Measurements from ENCODE around the gene TAS2R14. TPM values are rescaled to one million over a fixed set of nuclear protein-coding genes. Genes with fewer than 3 reads are reported as not detected.

TAS2R14 gene
- total RNA-seq, 4 donors from 2014 or later: 2.0 to 6.3 (median 5.8) TPM

GRCh38 chr12:10967409-10967808, 28.3 kb upstream of the TAS2R14 start:
- WGBS, 2 donors: 41 to 42% methylated on average over 2 of the region's 2 CpGs
- H3K4me3 ChIP-seq: no peak overlapping the region
- no peaks in the 10 kb centered on the region for H3K36me3 ChIP-seq
- H3K4me1 ChIP-seq: peaks cover 0 to 16% (median 0%) of the 10 kb centered on the region in 4 donors
- H3K27ac ChIP-seq: no peak overlapping the region
- H3K9me3 ChIP-seq: no peaks in the 10 kb centered on the region
- TF ChIP-seq CTCF (IDR thresholded peaks at IDR 0.05) (no peak), EP300 (IDR thresholded peaks at IDR 0.05) (no peak), POLR2A (IDR thresholded peaks at IDR 0.05) (no peak)
- H3K27me3 ChIP-seq: no peaks in the 10 kb centered on the region
- no peak for DNase-seq (ENCODE audit: low spot score in 2 of 2)

GRCh38 chr12:10966314-10966713, 27.3 kb upstream of the TAS2R14 start:
- TF ChIP-seq EP300 (IDR thresholded peaks at IDR 0.05) (no peak), POLR2A (IDR thresholded peaks at IDR 0.05) (no peak), CTCF (IDR thresholded peaks at IDR 0.05) (no peak)
- Histone ChIP-seq H3K27me3 (no peaks in the 10 kb centered on the region), H3K27ac (no peak overlapping the region), H3K4me1 (peaks cover 0 to 16% (median 0%) of the 10 kb centered on the region in 4 donors), H3K4me3 (no peak overlapping the region), H3K9me3 (no peaks in the 10 kb centered on the region), H3K36me3 (no peaks in the 10 kb centered on the region)
- no peak for DNase-seq (ENCODE audit: low spot score in 2 of 2)

- 83 to 96% methylated on average over 1 of the region's 1 CpG for WGBS, 2 donors
- Histone ChIP-seq H3K27me3 (no peaks in the 10 kb centered on the region), H3K36me3 (no peaks in the 10 kb centered on the region), H3K4me3 (no peak overlapping the region), H3K4me1 (peaks cover 0 to 16% (median 0%) of the 10 kb centered on the region in 4 donors), H3K27ac (no peak overlapping the region), H3K9me3 (no peaks in the 10 kb centered on the region)
- no peak for DNase-seq (ENCODE audit: low spot score in 2 of 2)
- no peak for TF ChIP-seq CTCF (IDR thresholded peaks at IDR 0.05)
- TF ChIP-seq EP300 (IDR thresholded peaks at IDR 0.05): no peak
- no peak for TF ChIP-seq POLR2A (IDR thresholded peaks at IDR 0.05)
Measured at GRCh38 chr12:10965476-10965875, 26.4 kb upstream of the TAS2R14 start.

GRCh38 chr12:10960211-10960610, 21.1 kb upstream of the TAS2R14 start:
- no peak overlapping the region for H3K27ac ChIP-seq
- no peaks in the 10 kb centered on the region for H3K27me3 ChIP-seq
- no peak for DNase-seq (ENCODE audit: low spot score in 2 of 2)
- peaks cover 0 to 21% (median 6%) of the 10 kb centered on the region in 4 donors for H3K9me3 ChIP-seq
- H3K4me3 ChIP-seq: no peak overlapping the region
- WGBS, 2 donors: 73 to 74% methylated on average over 4 of the region's 4 CpGs
- H3K4me1 ChIP-seq: no peaks in the 10 kb centered on the region
- H3K36me3 ChIP-seq: no peaks in the 10 kb centered on the region
- TF ChIP-seq EP300 (IDR thresholded peaks at IDR 0.05) (no peak), POLR2A (IDR thresholded peaks at IDR 0.05) (no peak), CTCF (IDR thresholded peaks at IDR 0.05) (no peak)

- Histone ChIP-seq H3K27ac (no peak overlapping the region), H3K9me3 (peaks cover 0 to 25% (median 7%) of the 10 kb centered on the region in 4 donors), H3K27me3 (no peaks in the 10 kb centered on the region), H3K4me3 (no peak overlapping the region), H3K4me1 (no peaks in the 10 kb centered on the region), H3K36me3 (no peaks in the 10 kb centered on the region)
- DNase-seq (ENCODE audit: low spot score in 2 of 2): no peak
- 80 to 89% methylated on average over 2 of the region's 2 CpGs for WGBS, 2 donors
- TF ChIP-seq CTCF (IDR thresholded peaks at IDR 0.05) (no peak), POLR2A (IDR thresholded peaks at IDR 0.05) (no peak), EP300 (IDR thresholded peaks at IDR 0.05) (no peak)
Measured at GRCh38 chr12:10959804-10960203, 20.7 kb upstream of the TAS2R14 start.
